IMR-90 (cell line): ENCODE data around the gene POLR1H. TPM values are rescaled to one million over a fixed set of nuclear protein-coding genes. Genes with fewer than 3 reads are reported as not detected.

Source experiments
- ATAC-seq: fragments of 200-7000 bp; cut with Tn5 transposase; 2 replicates; pipeline ENCODE4 v1.9.1; 2020; ENCODE audit warnings: low read depth, mild to moderate bottlenecking, moderate library complexity
- BruUV-seq: library from RNA; stranded (reverse); fragments of 400-500 nt; replicated peaks from 2 replicates; lab custom pipeline; 2021; lab: Mats Ljungman, UMichigan
- CTCF ChIA-PET: fragments of 300-600 bp; formaldehyde crosslinking; extraction: SDS; loops from one replicate; lab custom pipeline; 2021; ENCODE audit warnings: antibody characterized with exemption; lab: Yijun Ruan, JAX
- POLR2A ChIA-PET: fragments of 300-600 bp; sonication (Branson Sonifier 250); formaldehyde crosslinking; loops from one replicate; lab custom pipeline; 2022; ENCODE audit warnings: antibody characterized with exemption; ENCODE audit not compliant: unreplicated experiment; lab: Charles Lee
- DNase-seq: peaks from one replicate; pipeline ENCODE4 v3.0.0; 2013
- H2AFZ ChIP-seq: replicated peaks from 2 replicates; pipeline ENCODE3; 2013; ENCODE audit warnings: low read length, mild to moderate bottlenecking; ENCODE audit not compliant: poor library complexity
- H2AK5ac ChIP-seq: 2 replicates; pipeline ENCODE4 v1.6.1; 2013; ENCODE audit warnings: low read depth, low read length, inconsistent platforms
- H2AK9ac ChIP-seq: replicated peaks from 2 replicates; pipeline ENCODE3; 2013; ENCODE audit warnings: mild to moderate bottlenecking, low read depth, low read length, moderate library complexity; ENCODE audit not compliant: poor library complexity
- H2BK120ac ChIP-seq: 2 replicates; pipeline ENCODE4 v1.6.1; 2013; ENCODE audit warnings: low read depth, low read length, inconsistent platforms
- H2BK15ac ChIP-seq: 3 replicates; pipeline ENCODE4 v1.6.1; 2013; ENCODE audit warnings: low read depth, low read length, inconsistent platforms
- H2BK20ac ChIP-seq: 2 replicates; pipeline ENCODE4 v1.6.1; 2013; ENCODE audit warnings: low read depth, mild to moderate bottlenecking, inconsistent platforms, low read length, moderate library complexity
- H2BK5ac ChIP-seq: 2 replicates; pipeline ENCODE4 v1.6.1; 2013; ENCODE audit warnings: mild to moderate bottlenecking, low read depth, low read length, inconsistent platforms; ENCODE audit not compliant: poor library complexity, severe bottlenecking
- H3K14ac ChIP-seq: replicated peaks from 2 replicates; pipeline ENCODE4 v1.6.1; 2013; ENCODE audit warnings: low read depth, low read length, inconsistent platforms
- H3K18ac ChIP-seq: 2 replicates; pipeline ENCODE4 v1.6.1; 2013; ENCODE audit warnings: low read depth, low read length, control low read depth
- H3K23ac ChIP-seq: 2 replicates; pipeline ENCODE4 v1.6.1; 2013; ENCODE audit warnings: low read depth, low read length, inconsistent platforms
- H3K27ac ChIP-seq: 2 replicates; pipeline ENCODE4 v1.5.1; 2013; ENCODE audit warnings: mild to moderate bottlenecking, control low read depth, low read length; ENCODE audit not compliant: insufficient read depth
- H3K27me3 ChIP-seq: 2 replicates; pipeline ENCODE4 v1.6.1; 2013; ENCODE audit warnings: low read length; ENCODE audit not compliant: control insufficient read depth, insufficient read depth
- H3K36me3 ChIP-seq: 2 replicates; pipeline ENCODE4 v1.6.1; 2013; ENCODE audit warnings: low read length, mixed read lengths; ENCODE audit not compliant: control insufficient read depth, insufficient read depth
- H3K4ac ChIP-seq: 2 replicates; pipeline ENCODE4 v1.6.1; 2013; ENCODE audit warnings: low read depth, low read length, inconsistent platforms
- H3K4me1 ChIP-seq: 2 replicates; pipeline ENCODE4 v1.6.1; 2013; ENCODE audit warnings: low read length, mixed read lengths; ENCODE audit not compliant: control insufficient read depth, insufficient read depth
- H3K4me2 ChIP-seq: 2 replicates; pipeline ENCODE4 v1.6.1; 2013; ENCODE audit warnings: low read depth, mild to moderate bottlenecking, control low read depth, low read length, moderate library complexity
- H3K4me3 ChIP-seq: 2 replicates; pipeline ENCODE4 v1.5.1; 2013; ENCODE audit warnings: low read depth, mild to moderate bottlenecking, control low read depth, low read length, moderate library complexity; ENCODE audit not compliant: insufficient read depth
- H3K56ac ChIP-seq: 2 replicates; pipeline ENCODE4 v1.6.1; 2013; ENCODE audit warnings: low read length, inconsistent platforms; ENCODE audit not compliant: insufficient read depth; ENCODE audit errors: extremely low read depth
- H3K79me1 ChIP-seq, 2 experiments: 2 replicates each; pipeline ENCODE4 v1.6.1; 2013; ENCODE audit warnings: low read length in 2 of 2, inconsistent platforms in 1 of 2, low read depth in 1 of 2
- H3K9ac ChIP-seq: 2 replicates; pipeline ENCODE4 v1.6.1; 2013; ENCODE audit warnings: low read depth, low read length, control low read depth
- H3K9me1 ChIP-seq: 2 replicates; pipeline ENCODE4 v1.6.1; 2013; ENCODE audit warnings: low read length, inconsistent platforms; ENCODE audit not compliant: insufficient read depth
- H3K9me3 ChIP-seq: 2 replicates; pipeline ENCODE4 v1.6.1; 2013; ENCODE audit warnings: low read length; ENCODE audit not compliant: control insufficient read depth, insufficient read depth
- H4K20me1 ChIP-seq: 2 replicates; pipeline ENCODE4 v1.6.1; 2013; ENCODE audit warnings: low read length, inconsistent platforms; ENCODE audit not compliant: insufficient read depth
- H4K5ac ChIP-seq: 2 replicates; pipeline ENCODE4 v1.6.1; 2013; ENCODE audit warnings: mild to moderate bottlenecking, low read depth, low read length, control low read depth
- H4K8ac ChIP-seq, 2 experiments: 2 replicates each; pipeline ENCODE4 v1.6.1; 2013; ENCODE audit warnings: low read depth in 2 of 2, low read length in 2 of 2, control low read depth in 1 of 2, inconsistent platforms in 1 of 2
- H4K91ac ChIP-seq: 2 replicates; pipeline ENCODE4 v1.6.1; 2013; ENCODE audit warnings: low read depth, low read length, inconsistent platforms; ENCODE audit not compliant: insufficient read depth
- CEBPB ChIP-seq: IDR thresholded peaks from 2 replicates; pipeline ENCODE4 v1.6.1; 2012; ENCODE audit warnings: low read depth, low read length, improper control_type of control experiment
- CHD1 ChIP-seq: IDR thresholded peaks from 2 replicates; pipeline ENCODE4 v1.6.1; 2012; ENCODE audit warnings: low read depth, low read length, improper control_type of control experiment
- CTCF ChIP-seq: conservative IDR thresholded peaks from 2 replicates; pipeline ENCODE4 v1.5.1; 2012; ENCODE audit warnings: mild to moderate bottlenecking, low read depth, low read length, improper control_type of control experiment
- ELK1 ChIP-seq: fragments of 150-350 bp; IDR thresholded peaks from 2 replicates; pipeline ENCODE4 v1.6.1; 2016; ENCODE audit warnings: low read depth, mild to moderate bottlenecking, low read length, moderate library complexity, borderline replicate concordance
- FOS ChIP-seq: fragments of 150-350 bp; IDR thresholded peaks from 2 replicates; pipeline ENCODE4 v1.6.1; 2016; ENCODE audit warnings: low read depth, low read length
- NFE2L2 ChIP-seq: fragments of 150-350 bp; IDR thresholded peaks from 2 replicates; pipeline ENCODE4 v1.6.1; 2016; ENCODE audit warnings: low read depth, mild to moderate bottlenecking, low read length
- POLR2A ChIP-seq: IDR thresholded peaks from 2 replicates; pipeline ENCODE4 v1.6.1; 2012; ENCODE audit warnings: mild to moderate bottlenecking, low read depth, low read length
- RAD21 ChIP-seq: IDR thresholded peaks from 2 replicates; pipeline ENCODE4 v1.6.1; 2012; ENCODE audit warnings: low read length, improper control_type of control experiment
- RCOR1 ChIP-seq: IDR thresholded peaks from 2 replicates; pipeline ENCODE4 v1.6.1; 2012; ENCODE audit warnings: mild to moderate bottlenecking, low read length, improper control_type of control experiment; ENCODE audit not compliant: insufficient replicate concordance
- SMC3 ChIP-seq: fragments of 150-350 bp; IDR thresholded peaks from 2 replicates; pipeline ENCODE4 v1.6.1; 2016; ENCODE audit warnings: low read depth, mild to moderate bottlenecking, antibody characterized with exemption, low read length, moderate library complexity
- USF2 ChIP-seq: fragments of 150-350 bp; IDR thresholded peaks from 2 replicates; pipeline ENCODE4 v1.6.1; 2017; ENCODE audit warnings: mild to moderate bottlenecking, antibody characterized with exemption, low read length, low read depth
- WGBS, 2 experiments: methylation state at CpG; one replicate each; pipeline versions ENCODE4 v1.1.5 to v1.1.7; 2013; ENCODE audit warnings: missing lambda C conversion rate in 2 of 2; ENCODE audit not compliant: insufficient read length in 1 of 2; ENCODE audit errors: extremely low coverage in 2 of 2; 5-methylcytosine and 5-hydroxymethylcytosine counted together
- dilution Hi-C: fragments of 300-500 bp; cut with HindIII; formaldehyde crosslinking; loops from one replicate; pipeline ENCODE4 v1.14.3; 2018; ENCODE audit warnings: low sequenced_read_pairs; ENCODE audit not compliant: unreplicated experiment
- in situ Hi-C: fragments of 300-500 bp; cut with MboI; formaldehyde crosslinking; loops from 3 replicates; pipeline ENCODE4 v1.14.3; 2019; ENCODE audit warnings: low sequenced_read_pairs, inconsistent platforms, mixed read lengths
- intact Hi-C: fragments of 100-400 bp; cut with micrococcal nuclease; formaldehyde crosslinking; loops from 2 replicates; pipeline ENCODE4 v1.10.0; 2022
- polyA plus RNA-seq, 3 experiments: library from polyadenylated mRNA; depleted of rRNA; stranded (reverse); fragments of >200 nt; gene quantifications; 2 replicates each; pipeline ENCODE4 v1.2.3, GENCODE V29; 2012; ENCODE audit warnings: low replicate concordance in 1 of 3
- total RNA-seq: library from RNA; depleted of rRNA; stranded (reverse); fragments of >200 nt; gene quantifications from 2 replicates; pipeline ENCODE4 v1.2.3, GENCODE V29; 2012

POLR1H gene
- total and polyA plus RNA-seq, 2 of the 4 experiments (the other 2 are of a cell fraction) = 24.6 to 34.6 TPM

- no peak for TF ChIP-seq USF2
These were observed 15.0 kb downstream of the POLR1H start (continued) for GRCh38 chr6:30075790-30076732.

GRCh38 chr6:30077218-30077617 lies 16.2 kb downstream of the POLR1H start:
- H3K27me3 ChIP-seq = peaks cover 67% of the 10 kb centered on the region
- 0 out of 2 replicates have a peak, but pooled peaks cover 3% of the 10 kb centered on the region for H3K9me1 ChIP-seq
- ChIA-PET CTCF (no interaction called here), POLR2A (no interaction called here)
- intact Hi-C loops = no loop called here
- BruUV-seq = no TSS peak
- no peak for DNase-seq
- no peak overlapping the region for H3K56ac ChIP-seq
- H4K8ac ChIP-seq = no peak overlapping the region
- no peaks in the 10 kb centered on the region for H3K36me3 ChIP-seq
- H2AK9ac ChIP-seq = no peak overlapping the region
- H4K20me1 ChIP-seq = no peaks in the 10 kb centered on the region
- H4K91ac ChIP-seq = no peak overlapping the region
- H3K9ac ChIP-seq = no peak overlapping the region
- 80% methylated on average over 1 of the region's 4 CpGs; no CpG with 5 or more reads in 1 of the 2 experiments for WGBS, 2 experiments
- H2BK120ac ChIP-seq = no peak overlapping the region
- H3K4me3 ChIP-seq = no peak overlapping the region
- in situ Hi-C loops = no loop called here
- no peak for ATAC-seq
- H3K27ac ChIP-seq = no peak overlapping the region
- H3K79me1 ChIP-seq = no peaks in the 10 kb centered on the region
- no peak overlapping the region for H2BK15ac ChIP-seq
- H3K4me2 ChIP-seq = no peak overlapping the region
- no peak overlapping the region for H2AFZ ChIP-seq
- H3K4ac ChIP-seq = no peak overlapping the region
- no peak overlapping the region for H2BK20ac ChIP-seq
- H2AK5ac ChIP-seq = no peak overlapping the region
- dilution Hi-C loops = no loop called here
- H3K9me3 ChIP-seq = no peaks in the 10 kb centered on the region
- H3K14ac ChIP-seq = no peak overlapping the region
- no peak overlapping the region for H3K18ac ChIP-seq
- no peak overlapping the region for H3K23ac ChIP-seq
- H3K4me1 ChIP-seq = peaks cover 5% of the 10 kb centered on the region; the same call in 1 of the 2 replicates
- H2BK5ac ChIP-seq = no peak overlapping the region
- no peak overlapping the region for H4K5ac ChIP-seq
- TF ChIP-seq CTCF (no peak), CHD1 (no peak), RAD21 (no peak), ELK1 (no peak), SMC3 (no peak), POLR2A (no peak), FOS (no peak), CEBPB (no peak), RCOR1 (no peak), NFE2L2 (no peak)
